ENCODE measurements around the gene RILPL2.
A peak's percentile ranks its signal among the peaks of the same experiment; 100 is the strongest.

Gene RILPL2

DNA sequence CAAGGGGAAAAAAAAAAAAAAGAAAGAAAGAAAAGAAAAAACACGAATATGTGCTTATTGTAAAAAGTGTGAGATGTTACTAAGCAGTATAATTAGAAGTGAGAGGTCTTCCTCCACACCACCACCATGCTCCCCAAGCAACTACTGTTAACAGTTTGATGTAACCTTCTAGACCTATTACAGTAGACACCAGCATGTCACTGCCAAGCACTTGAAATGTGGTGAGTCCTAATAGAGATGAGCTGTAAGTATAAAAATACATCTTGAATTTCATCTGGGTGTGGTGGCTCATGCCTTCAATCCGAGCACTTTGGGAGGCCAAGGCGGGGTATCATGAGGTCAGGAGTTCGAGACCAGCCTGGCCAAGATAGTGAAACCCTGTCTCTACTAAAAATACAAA lies 13.4 kb upstream of the RILPL2 start:
- TF ChIP-seq, protein P1, sequence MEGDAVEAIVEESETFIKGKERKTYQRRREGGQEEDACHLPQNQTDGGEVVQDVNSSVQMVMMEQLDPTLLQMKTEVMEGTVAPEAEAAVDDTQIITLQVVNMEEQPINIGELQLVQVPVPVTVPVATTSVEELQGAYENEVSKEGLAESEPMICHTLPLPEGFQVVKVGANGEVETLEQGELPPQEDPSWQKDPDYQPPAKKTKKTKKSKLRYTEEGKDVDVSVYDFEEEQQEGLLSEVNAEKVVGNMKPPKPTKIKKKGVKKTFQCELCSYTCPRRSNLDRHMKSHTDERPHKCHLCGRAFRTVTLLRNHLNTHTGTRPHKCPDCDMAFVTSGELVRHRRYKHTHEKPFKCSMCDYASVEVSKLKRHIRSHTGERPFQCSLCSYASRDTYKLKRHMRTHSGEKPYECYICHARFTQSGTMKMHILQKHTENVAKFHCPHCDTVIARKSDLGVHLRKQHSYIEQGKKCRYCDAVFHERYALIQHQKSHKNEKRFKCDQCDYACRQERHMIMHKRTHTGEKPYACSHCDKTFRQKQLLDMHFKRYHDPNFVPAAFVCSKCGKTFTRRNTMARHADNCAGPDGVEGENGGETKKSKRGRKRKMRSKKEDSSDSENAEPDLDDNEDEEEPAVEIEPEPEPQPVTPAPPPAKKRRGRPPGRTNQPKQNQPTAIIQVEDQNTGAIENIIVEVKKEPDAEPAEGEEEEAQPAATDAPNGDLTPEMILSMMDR (IDR thresholded peaks at IDR 0.05; ENCODE audit: insufficient read depth, low read depth, low read length, missing control alignments): no peak
- H3K4me3 ChIP-seq (ENCODE audit: low read depth, low read length): no peak overlapping the region
- DNase-seq (ENCODE audit: low read depth): no peak

DNA sequence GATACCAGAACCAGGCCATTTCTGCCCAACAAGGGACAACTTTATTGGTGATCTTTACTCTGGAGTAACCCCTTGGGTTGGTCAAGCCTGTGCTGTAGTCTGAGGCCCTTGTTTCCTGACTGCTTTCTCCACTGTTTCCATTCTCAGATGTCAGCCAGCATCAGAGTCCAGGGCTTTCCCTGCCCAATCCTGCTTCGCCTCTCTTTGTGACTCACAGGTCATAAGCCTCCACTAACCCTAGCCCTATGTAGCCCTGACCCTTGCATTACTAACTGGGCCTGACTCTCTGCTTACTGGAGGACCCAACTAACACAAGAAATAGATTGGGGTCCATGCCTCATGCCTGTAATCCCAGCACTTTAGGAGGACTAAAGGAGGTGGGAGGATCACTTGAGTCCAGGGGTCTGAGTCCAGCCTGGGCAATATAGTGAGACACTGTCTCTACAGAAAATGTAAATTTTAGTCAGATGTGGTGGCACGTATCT lies 12.8 kb upstream of the RILPL2 start:
- DNase-seq (ENCODE audit: low read depth): no peak
- TF ChIP-seq, protein P1 (IDR thresholded peaks at IDR 0.05; ENCODE audit: insufficient read depth, low read depth, low read length, missing control alignments): no peak
- H3K4me3 ChIP-seq (ENCODE audit: low read depth, low read length): no peak overlapping the region

DNA sequence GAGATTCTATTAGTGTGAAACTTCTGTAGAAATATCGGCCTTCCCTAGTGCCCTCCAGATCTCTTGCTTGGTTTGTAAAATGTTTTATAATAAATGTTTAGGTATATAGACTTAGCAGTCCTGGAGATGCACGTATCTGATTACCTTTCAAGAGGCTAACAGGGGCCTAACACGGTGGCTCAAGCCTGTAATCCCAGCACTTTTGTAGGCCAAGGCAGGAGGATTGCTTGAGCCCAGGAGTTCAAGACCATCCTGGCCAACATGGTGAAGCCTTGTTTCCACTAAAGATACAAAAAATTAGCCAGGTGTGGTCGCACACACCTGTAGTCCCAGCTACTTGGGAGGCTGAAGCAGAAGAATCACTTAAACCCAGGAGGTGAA lies 9.8 kb upstream of the RILPL2 start:
- H3K4me3 ChIP-seq (ENCODE audit: low read depth, low read length): no peak overlapping the region
- no peak for DNase-seq (ENCODE audit: low read depth)
- TF ChIP-seq, protein P1 (IDR thresholded peaks at IDR 0.05; ENCODE audit: insufficient read depth, low read depth, low read length, missing control alignments): no peak

DNA sequence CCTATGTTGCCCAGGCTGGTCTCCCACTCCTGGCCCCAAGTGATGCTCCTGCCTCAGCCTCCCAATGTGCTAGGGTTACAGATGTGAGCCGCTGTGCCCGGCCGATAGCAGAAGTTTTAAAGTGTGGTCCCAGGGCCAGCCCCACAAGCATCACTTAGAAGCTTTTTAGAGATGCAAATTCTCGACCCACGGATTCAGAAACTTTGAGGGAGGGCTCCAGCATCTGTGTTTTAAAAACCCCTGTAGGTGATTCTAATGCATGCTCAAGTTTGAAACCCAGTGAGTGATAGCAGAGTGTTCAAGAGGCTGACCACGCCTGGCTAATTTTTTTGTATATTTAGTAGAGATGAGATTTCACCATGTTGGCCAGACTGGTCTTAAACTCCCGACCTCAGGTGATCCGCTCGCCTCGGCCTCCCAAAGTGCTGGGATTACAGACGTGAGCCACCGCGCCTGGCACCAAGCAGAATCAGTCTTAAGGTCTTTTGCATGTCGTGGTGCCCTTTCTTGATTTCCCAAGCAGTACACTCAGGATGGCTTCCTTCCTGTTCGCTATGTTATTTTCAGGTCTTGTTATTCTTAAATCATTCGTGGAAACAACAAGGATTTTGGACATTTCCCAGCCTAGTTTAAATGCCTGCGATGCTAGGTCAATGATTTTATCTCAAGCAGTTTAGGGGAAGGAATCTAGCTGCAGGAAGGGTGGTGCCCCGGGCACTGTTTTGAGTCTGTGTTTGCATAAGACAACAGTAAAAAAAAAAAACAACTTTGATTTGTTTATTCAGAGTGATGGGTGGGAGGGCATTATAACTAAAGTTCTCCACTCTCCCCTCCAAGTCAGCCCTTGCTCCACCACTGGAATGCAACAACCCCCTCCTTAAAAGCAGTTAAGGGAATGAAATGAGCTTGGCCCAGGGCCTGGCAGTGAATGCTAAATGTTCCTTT lies 9.2 kb upstream of the RILPL2 start:
- DNase-seq (ENCODE audit: low read depth): peak; percentile 65
- peak overlapping the region; percentile 16; the same call in 1 of the 2 replicates for H3K4me3 ChIP-seq (ENCODE audit: low read depth, low read length)
- TF ChIP-seq, protein P1 (IDR thresholded peaks at IDR 0.05; ENCODE audit: insufficient read depth, low read depth, low read length, missing control alignments): no peak

DNA sequence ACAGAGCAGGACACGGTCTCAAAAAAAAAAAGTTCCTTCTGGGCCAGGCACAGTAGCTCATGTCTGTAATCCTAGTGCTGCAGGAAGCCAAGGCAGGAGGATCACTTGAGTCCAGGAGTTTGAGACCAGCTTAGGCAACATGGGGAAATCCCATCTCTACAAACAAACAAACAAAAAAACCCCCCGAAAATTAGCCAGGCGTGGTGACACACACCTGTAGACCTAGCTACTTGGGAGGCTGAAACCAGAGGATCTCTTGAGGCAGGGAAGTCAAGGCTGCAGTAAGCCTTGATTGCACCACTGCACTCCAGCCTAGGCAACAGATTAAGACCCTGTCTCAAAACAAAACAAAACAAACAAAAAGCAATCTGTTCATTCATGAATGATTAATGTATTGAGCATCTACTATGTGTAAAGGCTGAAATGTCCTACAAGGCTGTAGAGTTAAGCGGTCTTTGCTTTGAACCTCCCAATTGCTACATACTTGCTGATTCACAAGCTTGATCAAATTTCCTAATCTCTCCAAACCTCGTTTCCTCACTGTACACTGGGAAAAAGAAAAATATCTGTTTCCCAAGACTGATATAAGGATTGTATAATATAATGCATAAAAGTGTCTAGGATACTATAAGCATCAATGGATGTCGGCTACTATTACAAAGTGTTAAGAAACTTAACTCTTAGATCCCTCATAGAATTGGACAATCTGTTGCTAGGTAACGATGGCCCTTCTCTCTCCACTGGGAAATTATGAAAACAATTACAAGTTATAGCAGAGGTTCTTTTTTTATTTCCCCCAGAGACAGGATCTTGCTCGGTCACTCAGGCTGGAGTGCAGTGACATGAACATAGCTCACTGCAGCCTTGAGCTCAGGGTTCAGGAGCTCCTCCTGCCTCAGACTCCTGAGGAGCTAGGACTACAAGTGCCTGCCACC lies 7.9 kb upstream of the RILPL2 start:
- H3K4me3 ChIP-seq (ENCODE audit: low read depth, low read length): no peak overlapping the region
- TF ChIP-seq, protein P1 (IDR thresholded peaks at IDR 0.05; ENCODE audit: insufficient read depth, low read depth, low read length, missing control alignments): no peak
- peak; percentile 35 for DNase-seq (ENCODE audit: low read depth)

DNA sequence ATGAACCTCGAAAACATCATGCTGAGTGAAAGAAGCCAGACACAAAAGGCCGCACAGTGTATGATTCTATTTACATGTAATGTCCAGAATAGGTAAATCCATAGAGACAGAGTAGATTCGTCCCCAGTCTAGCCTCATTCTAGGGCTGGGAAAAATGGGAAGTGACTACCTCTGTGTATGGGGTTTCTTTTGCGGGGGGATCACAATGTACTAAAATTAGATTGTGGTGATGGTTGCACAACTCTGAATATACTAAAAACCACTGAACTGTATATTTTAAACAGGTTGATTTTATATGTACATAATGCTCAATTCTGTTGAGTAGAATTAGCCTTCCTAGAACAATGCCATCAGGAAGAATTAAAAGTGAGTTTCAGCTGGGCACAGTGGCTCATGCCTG lies 6.3 kb upstream of the RILPL2 start:
- H3K4me3 ChIP-seq (ENCODE audit: low read depth, low read length): no peak overlapping the region; the same call in 1 of the 2 replicates
- TF ChIP-seq, protein P1 (IDR thresholded peaks at IDR 0.05; ENCODE audit: insufficient read depth, low read depth, low read length, missing control alignments): no peak
- no peak for DNase-seq (ENCODE audit: low read depth)

Measured in GM12865 (cell line).